Neural progenitor cell (in vitro differentiated cells): Measurements from ENCODE around the gene COL13A1.

ENCODE experiments used
- CTCF ChIP-seq: fragments of 200-600 bp; sonication (generic); IDR thresholded peaks from 2 replicates; pipeline ENCODE4 v1.5.1; 2017; ENCODE audit warnings: antibody characterized with exemption, mild to moderate bottlenecking
- EZH2 ChIP-seq: fragments of 200-600 bp; sonication (generic); IDR thresholded peaks from 2 replicates; pipeline ENCODE4 v1.6.1; 2017; ENCODE audit warnings: antibody characterized with exemption, mild to moderate bottlenecking, moderate library complexity
- EZH2phosphoT487 ChIP-seq: fragments of 200-600 bp; sonication (generic); IDR thresholded peaks from 2 replicates; pipeline ENCODE4 v1.6.1; 2017; ENCODE audit warnings: antibody characterized with exemption

DNA sequence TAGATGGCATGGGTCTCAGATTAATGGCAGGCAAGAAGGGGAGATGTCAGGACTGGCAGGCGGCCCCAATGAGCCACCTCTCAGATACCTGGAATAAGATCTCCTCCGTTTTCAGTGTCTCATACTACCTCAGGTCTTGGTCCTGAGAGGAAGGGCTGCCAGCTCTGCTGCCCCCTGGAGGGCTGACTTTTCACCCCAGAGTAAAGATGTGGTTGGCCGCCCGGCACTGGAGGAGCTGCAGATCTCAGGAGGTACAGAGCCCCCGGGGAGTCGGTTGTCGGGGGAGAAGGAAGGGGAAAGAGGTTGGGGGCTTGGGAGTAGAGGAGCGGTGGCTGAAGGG, 642 bp upstream of the COL13A1 start:
- peak; percentile 69 for TF ChIP-seq CTCF
- no peak for TF ChIP-seq EZH2phosphoT487
- TF ChIP-seq EZH2: no peak
